Retinal pigment epithelial cell (primary cell): ENCODE measurements around the gene BBC3.

ENCODE experiments used
- DNase-seq: peaks from one replicate; pipeline ENCODE4 v3.0.0-alpha.2; 2010; ENCODE audit warnings: low read depth
- H3K4me3 ChIP-seq: 2 replicates; pipeline ENCODE4 v1.5.1; 2011; ENCODE audit warnings: mild to moderate bottlenecking, low read length, control low read depth, moderate library complexity
- CTCF ChIP-seq: conservative IDR thresholded peaks from 2 replicates; pipeline ENCODE4 v1.5.1; 2011; ENCODE audit warnings: low read depth, low read length, control low read depth, inconsistent platforms

Gene BBC3

GRCh38 chr19:47172666-47173455, 58.1 kb downstream of the BBC3 start:
- no peak for TF ChIP-seq CTCF

More at GRCh38 chr19:47172666-47173455, 58.1 kb downstream of the BBC3 start:
- DNase-seq = no peak
- no peak overlapping the region for H3K4me3 ChIP-seq
